ENCODE measurements around the gene MSRB3. TPM values are rescaled to one million over a fixed set of nuclear protein-coding genes. Genes with fewer than 3 reads are reported as not detected.

MSRB3 gene
- total RNA-seq, 1 experiment from 2014 or later = 1.8 TPM

DNA sequence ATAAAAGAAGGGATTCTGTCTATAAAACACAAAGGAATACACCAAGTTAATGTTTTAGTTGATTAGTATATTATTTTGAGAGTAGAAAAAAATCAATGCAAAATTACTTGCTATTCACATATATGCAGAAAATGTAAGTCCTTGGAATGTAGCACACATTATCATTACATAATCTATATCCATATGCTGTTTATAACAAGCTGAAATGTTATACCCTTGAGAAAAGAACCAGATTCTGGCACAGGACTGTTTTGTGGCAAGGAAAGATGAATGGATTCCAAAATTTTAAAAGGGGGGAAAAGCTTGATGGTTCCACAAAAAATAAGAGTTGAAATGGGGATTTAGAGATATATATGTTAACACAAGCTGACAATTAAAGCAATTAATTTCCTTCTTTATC lies 153.6 kb downstream of the MSRB3 start:
- CTCF ChIA-PET = no interaction called here
- DNase-seq (ENCODE audit: low spot score) (no peak), ATAC-seq (no peak)
- Mint-ChIP-seq H3K27ac (no peak overlapping the region), H3K4me1 (peaks cover 10% of the 10 kb centered on the region), H3K27me3 (ENCODE audit: low read depth) (no peaks in the 10 kb centered on the region; the same call in 1 of the 2 replicates), H3K36me3 (no peaks in the 10 kb centered on the region), H3K4me3 (no peak overlapping the region), H3K9me3 (no peaks in the 10 kb centered on the region)
- TF ChIP-seq, protein P1, sequence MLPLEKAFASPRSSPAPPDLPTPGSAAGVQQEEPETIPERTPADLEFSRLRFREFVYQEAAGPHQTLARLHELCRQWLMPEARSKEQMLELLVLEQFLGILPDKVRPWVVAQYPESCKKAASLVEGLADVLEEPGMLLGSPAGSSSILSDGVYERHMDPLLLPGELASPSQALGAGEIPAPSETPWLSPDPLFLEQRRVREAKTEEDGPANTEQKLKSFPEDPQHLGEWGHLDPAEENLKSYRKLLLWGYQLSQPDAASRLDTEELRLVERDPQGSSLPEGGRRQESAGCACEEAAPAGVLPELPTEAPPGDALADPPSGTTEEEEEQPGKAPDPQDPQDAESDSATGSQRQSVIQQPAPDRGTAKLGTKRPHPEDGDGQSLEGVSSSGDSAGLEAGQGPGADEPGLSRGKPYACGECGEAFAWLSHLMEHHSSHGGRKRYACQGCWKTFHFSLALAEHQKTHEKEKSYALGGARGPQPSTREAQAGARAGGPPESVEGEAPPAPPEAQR (CRISPR knock-in tag; IDR thresholded peaks at IDR 0.05) = no peak
- TF ChIP-seq, protein P2, sequence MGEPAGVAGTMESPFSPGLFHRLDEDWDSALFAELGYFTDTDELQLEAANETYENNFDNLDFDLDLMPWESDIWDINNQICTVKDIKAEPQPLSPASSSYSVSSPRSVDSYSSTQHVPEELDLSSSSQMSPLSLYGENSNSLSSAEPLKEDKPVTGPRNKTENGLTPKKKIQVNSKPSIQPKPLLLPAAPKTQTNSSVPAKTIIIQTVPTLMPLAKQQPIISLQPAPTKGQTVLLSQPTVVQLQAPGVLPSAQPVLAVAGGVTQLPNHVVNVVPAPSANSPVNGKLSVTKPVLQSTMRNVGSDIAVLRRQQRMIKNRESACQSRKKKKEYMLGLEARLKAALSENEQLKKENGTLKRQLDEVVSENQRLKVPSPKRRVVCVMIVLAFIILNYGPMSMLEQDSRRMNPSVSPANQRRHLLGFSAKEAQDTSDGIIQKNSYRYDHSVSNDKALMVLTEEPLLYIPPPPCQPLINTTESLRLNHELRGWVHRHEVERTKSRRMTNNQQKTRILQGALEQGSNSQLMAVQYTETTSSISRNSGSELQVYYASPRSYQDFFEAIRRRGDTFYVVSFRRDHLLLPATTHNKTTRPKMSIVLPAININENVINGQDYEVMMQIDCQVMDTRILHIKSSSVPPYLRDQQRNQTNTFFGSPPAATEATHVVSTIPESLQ (CRISPR knock-in tag; IDR thresholded peaks at IDR 0.05) = no peak
- TF ChIP-seq KAT7 (CRISPR knock-in tag; IDR thresholded peaks at IDR 0.05; ENCODE audit: borderline replicate concordance) = no peak
- TF ChIP-seq NFE2L1 (CRISPR knock-in tag; IDR thresholded peaks at IDR 0.05) = no peak
- no peak for TF ChIP-seq ZNF671 (CRISPR knock-in tag; IDR thresholded peaks at IDR 0.05)
- no peak for TF ChIP-seq GABPB1 (CRISPR knock-in tag; IDR thresholded peaks at IDR 0.05)
- no peak for TF ChIP-seq CBFB (CRISPR knock-in tag; IDR thresholded peaks at IDR 0.05; ENCODE audit: low read depth)
- no peak for TF ChIP-seq RELA (CRISPR knock-in tag; IDR thresholded peaks at IDR 0.05; ENCODE audit: borderline replicate concordance)
- TF ChIP-seq, protein P3, sequence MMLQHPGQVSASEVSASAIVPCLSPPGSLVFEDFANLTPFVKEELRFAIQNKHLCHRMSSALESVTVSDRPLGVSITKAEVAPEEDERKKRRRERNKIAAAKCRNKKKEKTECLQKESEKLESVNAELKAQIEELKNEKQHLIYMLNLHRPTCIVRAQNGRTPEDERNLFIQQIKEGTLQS (CRISPR knock-in tag; conservative IDR thresholded peaks at IDR 0.05) = no peak
- TF ChIP-seq, protein P4, sequence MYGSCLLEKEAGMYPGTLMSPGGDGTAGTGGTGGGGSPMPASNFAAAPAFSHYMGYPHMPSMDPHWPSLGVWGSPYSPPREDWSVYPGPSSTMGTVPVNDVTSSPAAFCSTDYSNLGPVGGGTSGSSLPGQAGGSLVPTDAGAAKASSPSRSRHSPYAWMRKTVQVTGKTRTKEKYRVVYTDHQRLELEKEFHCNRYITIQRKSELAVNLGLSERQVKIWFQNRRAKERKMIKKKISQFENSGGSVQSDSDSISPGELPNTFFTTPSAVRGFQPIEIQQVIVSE (CRISPR knock-in tag; IDR thresholded peaks at IDR 0.05; ENCODE audit: borderline replicate concordance) = no peak
- no peak for TF ChIP-seq ZNF121 (CRISPR knock-in tag; IDR thresholded peaks at IDR 0.05)
- POLR2A ChIA-PET = no interaction called here

DNA sequence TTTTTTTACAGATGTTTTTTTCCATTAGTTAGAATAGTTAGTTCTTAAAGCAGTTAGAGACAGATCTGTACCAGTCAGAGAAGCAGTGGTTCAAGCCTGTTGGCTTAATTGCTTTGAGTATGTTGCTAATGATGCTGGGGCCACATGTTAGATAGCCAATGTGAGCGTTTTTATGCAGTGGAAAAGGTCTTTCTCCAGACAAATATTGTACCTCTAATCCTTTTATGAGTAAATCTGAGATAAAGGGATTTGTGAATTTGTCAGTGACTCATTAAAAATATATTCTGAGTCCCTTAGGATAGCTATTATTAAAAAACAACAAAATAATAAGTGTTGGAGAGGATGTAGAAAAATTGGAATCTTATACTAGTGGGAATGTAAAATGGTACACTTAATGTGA lies 154.2 kb downstream of the MSRB3 start:
- ATAC-seq (no peak), DNase-seq (ENCODE audit: low spot score) (no peak)
- no peak overlapping the region for H3K4me3 Mint-ChIP-seq
- ChIA-PET POLR2A (no interaction called here), CTCF (no interaction called here)
- no peaks in the 10 kb centered on the region for H3K36me3 Mint-ChIP-seq
- H3K27ac Mint-ChIP-seq = no peak overlapping the region
- no peaks in the 10 kb centered on the region for H3K27me3 Mint-ChIP-seq (ENCODE audit: low read depth)
- H3K9me3 Mint-ChIP-seq = no peaks in the 10 kb centered on the region
- peaks cover 4% of the 10 kb centered on the region; the same call in 1 of the 2 replicates for H3K4me1 Mint-ChIP-seq
- TF ChIP-seq, protein P5, sequence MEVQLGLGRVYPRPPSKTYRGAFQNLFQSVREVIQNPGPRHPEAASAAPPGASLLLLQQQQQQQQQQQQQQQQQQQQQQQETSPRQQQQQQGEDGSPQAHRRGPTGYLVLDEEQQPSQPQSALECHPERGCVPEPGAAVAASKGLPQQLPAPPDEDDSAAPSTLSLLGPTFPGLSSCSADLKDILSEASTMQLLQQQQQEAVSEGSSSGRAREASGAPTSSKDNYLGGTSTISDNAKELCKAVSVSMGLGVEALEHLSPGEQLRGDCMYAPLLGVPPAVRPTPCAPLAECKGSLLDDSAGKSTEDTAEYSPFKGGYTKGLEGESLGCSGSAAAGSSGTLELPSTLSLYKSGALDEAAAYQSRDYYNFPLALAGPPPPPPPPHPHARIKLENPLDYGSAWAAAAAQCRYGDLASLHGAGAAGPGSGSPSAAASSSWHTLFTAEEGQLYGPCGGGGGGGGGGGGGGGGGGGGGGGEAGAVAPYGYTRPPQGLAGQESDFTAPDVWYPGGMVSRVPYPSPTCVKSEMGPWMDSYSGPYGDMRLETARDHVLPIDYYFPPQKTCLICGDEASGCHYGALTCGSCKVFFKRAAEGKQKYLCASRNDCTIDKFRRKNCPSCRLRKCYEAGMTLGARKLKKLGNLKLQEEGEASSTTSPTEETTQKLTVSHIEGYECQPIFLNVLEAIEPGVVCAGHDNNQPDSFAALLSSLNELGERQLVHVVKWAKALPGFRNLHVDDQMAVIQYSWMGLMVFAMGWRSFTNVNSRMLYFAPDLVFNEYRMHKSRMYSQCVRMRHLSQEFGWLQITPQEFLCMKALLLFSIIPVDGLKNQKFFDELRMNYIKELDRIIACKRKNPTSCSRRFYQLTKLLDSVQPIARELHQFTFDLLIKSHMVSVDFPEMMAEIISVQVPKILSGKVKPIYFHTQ (CRISPR knock-in tag; IDR thresholded peaks at IDR 0.05) = no peak
- TF ChIP-seq, protein P6, sequence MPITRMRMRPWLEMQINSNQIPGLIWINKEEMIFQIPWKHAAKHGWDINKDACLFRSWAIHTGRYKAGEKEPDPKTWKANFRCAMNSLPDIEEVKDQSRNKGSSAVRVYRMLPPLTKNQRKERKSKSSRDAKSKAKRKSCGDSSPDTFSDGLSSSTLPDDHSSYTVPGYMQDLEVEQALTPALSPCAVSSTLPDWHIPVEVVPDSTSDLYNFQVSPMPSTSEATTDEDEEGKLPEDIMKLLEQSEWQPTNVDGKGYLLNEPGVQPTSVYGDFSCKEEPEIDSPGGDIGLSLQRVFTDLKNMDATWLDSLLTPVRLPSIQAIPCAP (CRISPR knock-in tag; IDR thresholded peaks at IDR 0.05) = no peak
- no peak for TF ChIP-seq ZNF317 (CRISPR knock-in tag; IDR thresholded peaks at IDR 0.05; ENCODE audit: borderline replicate concordance, low read depth)
- TF ChIP-seq, protein P7, sequence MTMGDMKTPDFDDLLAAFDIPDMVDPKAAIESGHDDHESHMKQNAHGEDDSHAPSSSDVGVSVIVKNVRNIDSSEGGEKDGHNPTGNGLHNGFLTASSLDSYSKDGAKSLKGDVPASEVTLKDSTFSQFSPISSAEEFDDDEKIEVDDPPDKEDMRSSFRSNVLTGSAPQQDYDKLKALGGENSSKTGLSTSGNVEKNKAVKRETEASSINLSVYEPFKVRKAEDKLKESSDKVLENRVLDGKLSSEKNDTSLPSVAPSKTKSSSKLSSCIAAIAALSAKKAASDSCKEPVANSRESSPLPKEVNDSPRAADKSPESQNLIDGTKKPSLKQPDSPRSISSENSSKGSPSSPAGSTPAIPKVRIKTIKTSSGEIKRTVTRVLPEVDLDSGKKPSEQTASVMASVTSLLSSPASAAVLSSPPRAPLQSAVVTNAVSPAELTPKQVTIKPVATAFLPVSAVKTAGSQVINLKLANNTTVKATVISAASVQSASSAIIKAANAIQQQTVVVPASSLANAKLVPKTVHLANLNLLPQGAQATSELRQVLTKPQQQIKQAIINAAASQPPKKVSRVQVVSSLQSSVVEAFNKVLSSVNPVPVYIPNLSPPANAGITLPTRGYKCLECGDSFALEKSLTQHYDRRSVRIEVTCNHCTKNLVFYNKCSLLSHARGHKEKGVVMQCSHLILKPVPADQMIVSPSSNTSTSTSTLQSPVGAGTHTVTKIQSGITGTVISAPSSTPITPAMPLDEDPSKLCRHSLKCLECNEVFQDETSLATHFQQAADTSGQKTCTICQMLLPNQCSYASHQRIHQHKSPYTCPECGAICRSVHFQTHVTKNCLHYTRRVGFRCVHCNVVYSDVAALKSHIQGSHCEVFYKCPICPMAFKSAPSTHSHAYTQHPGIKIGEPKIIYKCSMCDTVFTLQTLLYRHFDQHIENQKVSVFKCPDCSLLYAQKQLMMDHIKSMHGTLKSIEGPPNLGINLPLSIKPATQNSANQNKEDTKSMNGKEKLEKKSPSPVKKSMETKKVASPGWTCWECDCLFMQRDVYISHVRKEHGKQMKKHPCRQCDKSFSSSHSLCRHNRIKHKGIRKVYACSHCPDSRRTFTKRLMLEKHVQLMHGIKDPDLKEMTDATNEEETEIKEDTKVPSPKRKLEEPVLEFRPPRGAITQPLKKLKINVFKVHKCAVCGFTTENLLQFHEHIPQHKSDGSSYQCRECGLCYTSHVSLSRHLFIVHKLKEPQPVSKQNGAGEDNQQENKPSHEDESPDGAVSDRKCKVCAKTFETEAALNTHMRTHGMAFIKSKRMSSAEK (CRISPR knock-in tag; IDR thresholded peaks at IDR 0.05; ENCODE audit: borderline replicate concordance) = no peak
- no peak for TF ChIP-seq ZNF396 (CRISPR knock-in tag; IDR thresholded peaks at IDR 0.05; ENCODE audit: borderline replicate concordance)
- TF ChIP-seq SMAD4 (CRISPR knock-in tag; IDR thresholded peaks at IDR 0.05) = no peak
- no peak for TF ChIP-seq SP1 (CRISPR knock-in tag; conservative IDR thresholded peaks at IDR 0.05)
- TF ChIP-seq MXD4 (CRISPR knock-in tag; IDR thresholded peaks at IDR 0.05; ENCODE audit: borderline replicate concordance) = no peak
- TF ChIP-seq, protein P8, sequence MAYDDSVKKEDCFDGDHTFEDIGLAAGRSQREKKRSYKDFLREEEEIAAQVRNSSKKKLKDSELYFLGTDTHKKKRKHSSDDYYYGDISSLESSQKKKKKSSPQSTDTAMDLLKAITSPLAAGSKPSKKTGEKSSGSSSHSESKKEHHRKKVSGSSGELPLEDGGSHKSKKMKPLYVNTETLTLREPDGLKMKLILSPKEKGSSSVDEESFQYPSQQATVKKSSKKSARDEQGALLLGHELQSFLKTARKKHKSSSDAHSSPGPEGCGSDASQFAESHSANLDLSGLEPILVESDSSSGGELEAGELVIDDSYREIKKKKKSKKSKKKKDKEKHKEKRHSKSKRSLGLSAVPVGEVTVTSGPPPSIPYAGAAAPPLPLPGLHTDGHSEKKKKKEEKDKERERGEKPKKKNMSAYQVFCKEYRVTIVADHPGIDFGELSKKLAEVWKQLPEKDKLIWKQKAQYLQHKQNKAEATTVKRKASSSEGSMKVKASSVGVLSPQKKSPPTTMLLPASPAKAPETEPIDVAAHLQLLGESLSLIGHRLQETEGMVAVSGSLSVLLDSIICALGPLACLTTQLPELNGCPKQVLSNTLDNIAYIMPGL (CRISPR knock-in tag; IDR thresholded peaks at IDR 0.05) = no peak
